ENCODE measurements around the gene PACS1. TPM values are rescaled to one million over a fixed set of nuclear protein-coding genes. Genes with fewer than 3 reads are reported as not detected.

The PACS1 gene
- total RNA-seq, 4 donors from 2014 or later = 32.0 to 62.7 (median 51.8) TPM

GRCh38 chr11:66285250-66285947 lies 215.3 kb downstream of the PACS1 start:
- DNase-seq (ENCODE audit: low spot score in 2 of 2) = no peak
- H3K36me3 ChIP-seq = peaks cover 0 to 33% (median 0%) of the 10 kb centered on the region in 3 donors
- H3K27ac ChIP-seq = no peak overlapping the region
- TF ChIP-seq EP300 (IDR thresholded peaks at IDR 0.05) (no peak), POLR2A (IDR thresholded peaks at IDR 0.05) (no peak)
- TF ChIP-seq, protein P1, sequence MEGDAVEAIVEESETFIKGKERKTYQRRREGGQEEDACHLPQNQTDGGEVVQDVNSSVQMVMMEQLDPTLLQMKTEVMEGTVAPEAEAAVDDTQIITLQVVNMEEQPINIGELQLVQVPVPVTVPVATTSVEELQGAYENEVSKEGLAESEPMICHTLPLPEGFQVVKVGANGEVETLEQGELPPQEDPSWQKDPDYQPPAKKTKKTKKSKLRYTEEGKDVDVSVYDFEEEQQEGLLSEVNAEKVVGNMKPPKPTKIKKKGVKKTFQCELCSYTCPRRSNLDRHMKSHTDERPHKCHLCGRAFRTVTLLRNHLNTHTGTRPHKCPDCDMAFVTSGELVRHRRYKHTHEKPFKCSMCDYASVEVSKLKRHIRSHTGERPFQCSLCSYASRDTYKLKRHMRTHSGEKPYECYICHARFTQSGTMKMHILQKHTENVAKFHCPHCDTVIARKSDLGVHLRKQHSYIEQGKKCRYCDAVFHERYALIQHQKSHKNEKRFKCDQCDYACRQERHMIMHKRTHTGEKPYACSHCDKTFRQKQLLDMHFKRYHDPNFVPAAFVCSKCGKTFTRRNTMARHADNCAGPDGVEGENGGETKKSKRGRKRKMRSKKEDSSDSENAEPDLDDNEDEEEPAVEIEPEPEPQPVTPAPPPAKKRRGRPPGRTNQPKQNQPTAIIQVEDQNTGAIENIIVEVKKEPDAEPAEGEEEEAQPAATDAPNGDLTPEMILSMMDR (IDR thresholded peaks at IDR 0.05) = no peak
- no peaks in the 10 kb centered on the region for H3K9me3 ChIP-seq
- peaks cover 0 to 62% (median 26%) of the 10 kb centered on the region in 4 donors for H3K4me1 ChIP-seq
- H3K4me3 ChIP-seq = no peak overlapping the region
- H3K27me3 ChIP-seq = no peaks in the 10 kb centered on the region
- 69 to 80% methylated on average over 13 of the region's 13 CpGs for WGBS, 2 donors

DNA sequence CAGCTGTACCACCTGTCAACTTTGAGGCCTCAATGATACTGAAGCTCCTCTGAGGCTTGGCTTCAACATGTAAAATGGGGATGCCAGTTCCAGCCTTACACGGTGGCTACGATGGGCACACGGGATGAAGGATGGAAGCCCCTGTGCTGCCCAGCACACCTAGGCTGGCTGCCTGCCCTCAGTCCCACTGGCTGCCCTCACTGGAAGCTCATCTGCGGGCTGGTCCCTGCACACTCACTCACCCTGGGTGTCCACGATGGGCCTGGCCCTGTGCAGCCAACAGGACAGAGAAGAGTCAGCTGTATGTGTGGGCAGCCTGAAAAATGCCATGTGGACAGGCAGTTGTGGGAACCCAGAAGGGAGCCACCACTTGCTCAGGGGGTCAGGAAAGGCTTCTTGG lies 216.6 kb downstream of the PACS1 start:
- H3K27me3 ChIP-seq = peaks cover 0 to 8% of the 10 kb centered on the region in 2 donors
- TF ChIP-seq POLR2A (IDR thresholded peaks at IDR 0.05) (no peak), EP300 (IDR thresholded peaks at IDR 0.05) (no peak)
- TF ChIP-seq, protein P1 (IDR thresholded peaks at IDR 0.05) = no peak
- no peak overlapping the region for H3K4me3 ChIP-seq
- no peak overlapping the region for H3K27ac ChIP-seq
- H3K9me3 ChIP-seq = no peaks in the 10 kb centered on the region
- no peak for DNase-seq (ENCODE audit: low spot score in 2 of 2)
- peaks cover 0 to 33% (median 0%) of the 10 kb centered on the region in 3 donors for H3K36me3 ChIP-seq
- peaks cover 0 to 66% (median 26%) of the 10 kb centered on the region in 4 donors for H3K4me1 ChIP-seq
- 67 to 87% methylated on average over 5 of the region's 5 CpGs for WGBS, 2 donors

- Histone ChIP-seq H3K27me3 (peaks cover 0 to 15% of the 10 kb centered on the region in 2 donors), H3K4me1 (peaks cover 0 to 68% (median 27%) of the 10 kb centered on the region in 4 donors), H3K9me3 (no peaks in the 10 kb centered on the region), H3K27ac (peak overlapping the region in 1 of 4 donors; percentile 95), H3K36me3 (peaks cover 0 to 33% (median 0%) of the 10 kb centered on the region in 3 donors), H3K4me3 (peak overlapping the region in 1 of 4 donors; percentile 79)
- DNase-seq (ENCODE audit: low spot score in 2 of 2) = no peak
- TF ChIP-seq EP300 (IDR thresholded peaks at IDR 0.05) (no peak), POLR2A (IDR thresholded peaks at IDR 0.05) (no peak)
- TF ChIP-seq, protein P1 (IDR thresholded peaks at IDR 0.05) = no peak
- WGBS, 2 donors = 55 to 56% methylated on average over 9 to 10 of the region's 10 CpGs
Measured at GRCh38 chr11:66287211-66287888, 217.3 kb downstream of the PACS1 start.

GRCh38 chr11:66287889-66288670 lies 218.0 kb downstream of the PACS1 start:
- Histone ChIP-seq H3K36me3 (peaks cover 0 to 33% (median 0%) of the 10 kb centered on the region in 3 donors), H3K27ac (peak overlapping the region; percentile 90 to 97 (median 96)), H3K4me1 (peaks cover 0 to 63% (median 25%) of the 10 kb centered on the region in 4 donors), H3K27me3 (peaks cover 0 to 22% of the 10 kb centered on the region in 2 donors), H3K9me3 (no peaks in the 10 kb centered on the region), H3K4me3 (peak overlapping the region; percentile 65 to 88 (median 83))
- 31 to 36% methylated on average over 20 of the region's 20 CpGs for WGBS, 2 donors
- TF ChIP-seq, protein P1 (IDR thresholded peaks at IDR 0.05) = no peak
- TF ChIP-seq POLR2A (IDR thresholded peaks at IDR 0.05) (no peak), EP300 (IDR thresholded peaks at IDR 0.05) (no peak)
- no peak for DNase-seq (ENCODE audit: low spot score in 2 of 2)
